A673 (cell line): ENCODE data around the gene DGUOK.

Source experiments
- CTCF ChIP-seq: fragments of 300-800, 200-600 bp; sonication (generic); conservative IDR thresholded peaks from 2 replicates; pipeline ENCODE4 v1.5.1; 2017; ENCODE audit warnings: low read depth, mild to moderate bottlenecking, antibody characterized with exemption, low read length, moderate library complexity, mixed read lengths
- EZH2 ChIP-seq: fragments of 200-600 bp; sonication (generic); IDR thresholded peaks from 2 replicates; pipeline ENCODE4 v1.6.1; 2017; ENCODE audit warnings: borderline replicate concordance, low read depth, mild to moderate bottlenecking, mixed read lengths, antibody characterized with exemption, low read length; ENCODE audit not compliant: poor library complexity, severe bottlenecking

GRCh38 chr2:73946666-73947065, 20.0 kb downstream of the DGUOK start:
- TF ChIP-seq CTCF: no peak
- no peak for TF ChIP-seq EZH2
